Lung (tissue), 12 donors: ENCODE results near the gene ATP5ME. TPM values are rescaled to one million over a fixed set of nuclear protein-coding genes. Genes with fewer than 3 reads are reported as not detected.

Source experiments
- ATAC-seq: fragments of 200-7000 bp; cut with Tn5 transposase; one replicate; pipeline ENCODE4 v1.9.1; 2020; ENCODE audit warnings: moderate number of reproducible peaks; ENCODE audit not compliant: insufficient read depth, low FRiP score
- DNase-seq, 3 donors: peaks; one replicate each; pipeline ENCODE4 v3.0.0-alpha.2; 2013 to 2017
- H3K27ac ChIP-seq, 2 donors: one replicate each; pipeline ENCODE4 v1.5.1; 2013; ENCODE audit warnings: mild to moderate bottlenecking in 2 of 2, moderate library complexity in 2 of 2, control low read depth in 1 of 2, inconsistent platforms in 1 of 2, low read depth in 1 of 2, low read length in 1 of 2
- H3K27me3 ChIP-seq, 3 donors: one replicate each; pipeline ENCODE4 v1.5.1; 2013; ENCODE audit warnings: low read length in 2 of 3; ENCODE audit not compliant: control insufficient read depth in 3 of 3, insufficient read depth in 3 of 3
- H3K36me3 ChIP-seq, 4 donors: one replicate each; pipeline ENCODE4 v1.5.1; 2013; ENCODE audit warnings: low read length in 4 of 4, mild to moderate bottlenecking in 1 of 4, moderate library complexity in 1 of 4; ENCODE audit not compliant: control insufficient read depth in 4 of 4, insufficient read depth in 4 of 4
- H3K4me1 ChIP-seq, 5 donors: one replicate each; pipeline ENCODE4 v1.5.1; 2013; ENCODE audit warnings: low read length in 5 of 5, mild to moderate bottlenecking in 2 of 5, moderate library complexity in 1 of 5; ENCODE audit not compliant: control insufficient read depth in 5 of 5, insufficient read depth in 5 of 5
- H3K4me3 ChIP-seq: one replicate; pipeline ENCODE4 v1.5.1; 2013; ENCODE audit warnings: mild to moderate bottlenecking, control low read depth, moderate library complexity
- H3K9ac ChIP-seq, 2 donors: one replicate each; pipeline ENCODE4 v1.5.1; 2013; ENCODE audit warnings: low read length in 2 of 2, control low read depth in 1 of 2; ENCODE audit not compliant: insufficient read depth in 1 of 2
- H3K9me3 ChIP-seq, 4 donors: one replicate each; pipeline ENCODE4 v1.5.1; 2013; ENCODE audit warnings: low read length in 3 of 4, mild to moderate bottlenecking in 1 of 4, moderate library complexity in 1 of 4; ENCODE audit not compliant: control insufficient read depth in 4 of 4, insufficient read depth in 3 of 4
- WGBS, 2 donors: extraction: QIAGEN DNeasy Blood & Tissue Kit; methylation state at CpG; one replicate each; pipeline ENCODE4 v1.1.7; 2013; 5-methylcytosine and 5-hydroxymethylcytosine counted together
- polyA plus RNA-seq, 2 donors: library from polyadenylated mRNA; stranded (reverse); fragments of 200-250 nt; gene quantifications; one replicate each; pipeline ENCODE4 v1.2.1, GENCODE V29; 2013
- total RNA-seq, 2 donors: library from RNA; depleted of rRNA in 1 of 2; stranded (reverse); fragments of >200 nt in 1 of 2; gene quantifications; one replicate each; pipeline ENCODE4 v1.2.1, GENCODE V29; 2014 to 2021
- TF ChIP-seq, protein P1 (sequence below): IDR thresholded peaks from 2 replicates; pipeline ENCODE4 v1.5.1; 2012; ENCODE audit warnings: mild to moderate bottlenecking; ENCODE audit errors: control extremely low read depth, extremely low read depth
- donor health status: control.
- donor health status: control.
- donor health status: Bipolar disorder and iron deficiency.
- donor health status: healthy.
- donor health status: DM: yes; HTN: yes; CAD: no.

Gene ATP5ME
- total and polyA plus RNA-seq, 4 donors, result 161 to 997 (median 262) TPM

DNA sequence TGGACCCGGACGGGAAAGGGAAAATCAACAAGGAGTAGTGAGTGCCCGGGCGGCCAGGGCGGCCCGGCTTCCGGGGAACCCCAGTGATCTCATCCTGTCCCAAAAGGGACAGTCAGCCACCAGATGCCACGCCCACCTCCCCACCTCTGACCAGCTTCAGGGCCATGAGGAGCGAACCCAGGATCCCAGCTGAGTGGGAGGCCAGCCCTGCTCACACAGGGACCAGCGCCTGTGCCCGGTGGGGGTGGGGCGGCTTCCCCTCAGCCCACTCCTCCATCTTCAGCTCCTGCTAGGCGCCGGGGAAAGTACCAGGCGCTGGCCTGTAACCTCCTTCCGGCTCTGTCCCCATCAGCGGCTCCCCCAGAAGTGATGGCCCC is 6.5 kb upstream of the ATP5ME start:
- H3K4me3 ChIP-seq, result no peak overlapping the region
- no peaks in the 10 kb centered on the region for H3K36me3 ChIP-seq
- no peak overlapping the region for H3K27ac ChIP-seq
- H3K9me3 ChIP-seq, result no peaks in the 10 kb centered on the region
- ATAC-seq, result peak; percentile 4
- 42 to 72% methylated on average over 17 of the region's 17 CpGs for WGBS, 2 donors
- TF ChIP-seq, protein P1, sequence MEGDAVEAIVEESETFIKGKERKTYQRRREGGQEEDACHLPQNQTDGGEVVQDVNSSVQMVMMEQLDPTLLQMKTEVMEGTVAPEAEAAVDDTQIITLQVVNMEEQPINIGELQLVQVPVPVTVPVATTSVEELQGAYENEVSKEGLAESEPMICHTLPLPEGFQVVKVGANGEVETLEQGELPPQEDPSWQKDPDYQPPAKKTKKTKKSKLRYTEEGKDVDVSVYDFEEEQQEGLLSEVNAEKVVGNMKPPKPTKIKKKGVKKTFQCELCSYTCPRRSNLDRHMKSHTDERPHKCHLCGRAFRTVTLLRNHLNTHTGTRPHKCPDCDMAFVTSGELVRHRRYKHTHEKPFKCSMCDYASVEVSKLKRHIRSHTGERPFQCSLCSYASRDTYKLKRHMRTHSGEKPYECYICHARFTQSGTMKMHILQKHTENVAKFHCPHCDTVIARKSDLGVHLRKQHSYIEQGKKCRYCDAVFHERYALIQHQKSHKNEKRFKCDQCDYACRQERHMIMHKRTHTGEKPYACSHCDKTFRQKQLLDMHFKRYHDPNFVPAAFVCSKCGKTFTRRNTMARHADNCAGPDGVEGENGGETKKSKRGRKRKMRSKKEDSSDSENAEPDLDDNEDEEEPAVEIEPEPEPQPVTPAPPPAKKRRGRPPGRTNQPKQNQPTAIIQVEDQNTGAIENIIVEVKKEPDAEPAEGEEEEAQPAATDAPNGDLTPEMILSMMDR, result no peak
- no peak for DNase-seq
- peaks cover 0 to 16% (median 11%) of the 10 kb centered on the region in 5 donors for H3K4me1 ChIP-seq
- H3K27me3 ChIP-seq, result no peaks in the 10 kb centered on the region
- H3K9ac ChIP-seq, result no peak overlapping the region

GRCh38 chr4:680091-680490 is 6.0 kb upstream of the ATP5ME start:
- Histone ChIP-seq H3K27me3 (no peaks in the 10 kb centered on the region), H3K4me1 (peaks cover 0 to 20% (median 13%) of the 10 kb centered on the region in 5 donors), H3K9ac (no peak overlapping the region), H3K27ac (no peak overlapping the region), H3K36me3 (no peaks in the 10 kb centered on the region), H3K9me3 (no peaks in the 10 kb centered on the region), H3K4me3 (no peak overlapping the region)
- ATAC-seq (no peak), DNase-seq (no peak)
- 79 to 89% methylated on average over 9 of the region's 9 CpGs for WGBS, 2 donors
- TF ChIP-seq, protein P1, result no peak

- Histone ChIP-seq H3K9ac (no peak overlapping the region), H3K27ac (no peak overlapping the region), H3K36me3 (no peaks in the 10 kb centered on the region), H3K9me3 (no peaks in the 10 kb centered on the region), H3K4me1 (peaks cover 0 to 22% (median 17%) of the 10 kb centered on the region in 5 donors), H3K4me3 (no peak overlapping the region), H3K27me3 (no peaks in the 10 kb centered on the region)
- no peak for DNase-seq
- TF ChIP-seq, protein P1, result no peak
- 85 to 89% methylated on average over 11 of the region's 11 CpGs for WGBS, 2 donors
- ATAC-seq, result no peak
Observed at GRCh38 chr4:679629-680028, 5.6 kb upstream of the ATP5ME start.

- no peak overlapping the region for H3K9ac ChIP-seq
- H3K36me3 ChIP-seq, result no peaks in the 10 kb centered on the region
- H3K27me3 ChIP-seq, result no peaks in the 10 kb centered on the region
- H3K9me3 ChIP-seq, result no peaks in the 10 kb centered on the region
- H3K4me3 ChIP-seq, result no peak overlapping the region
- DNase-seq (no peak), ATAC-seq (no peak)
- TF ChIP-seq, protein P1, result no peak
- 87 to 88% methylated on average over 13 of the region's 13 CpGs for whole genome bisulfite sequencing, 2 donors
- H3K27ac ChIP-seq, result no peak overlapping the region
- peaks cover 0 to 22% (median 14%) of the 10 kb centered on the region in 5 donors for H3K4me1 ChIP-seq
Observed at GRCh38 chr4:679104-679481, 5.0 kb upstream of the ATP5ME start.
